A673 (cell line): Measurements from ENCODE around the gene CCDC116. TPM values are rescaled to one million over a fixed set of nuclear protein-coding genes. Genes with fewer than 3 reads are reported as not detected.

Source experiments
- BruUV-seq: library from RNA; stranded (reverse); fragments of 400-500 nt; replicated peaks from 2 replicates; lab custom pipeline; 2021; lab: Mats Ljungman, UMichigan
- CTCF ChIA-PET: fragments of 300-600 bp; sonication (Branson Sonifier 250); formaldehyde crosslinking; loops from one replicate; lab custom pipeline; 2022; ENCODE audit warnings: antibody characterized with exemption; lab: Charles Lee
- POLR2A ChIA-PET: fragments of 300-600 bp; sonication (Branson Sonifier 250); formaldehyde crosslinking; loops from one replicate; lab custom pipeline; 2022; ENCODE audit warnings: antibody characterized with exemption; ENCODE audit not compliant: low non-redundant PET; lab: Charles Lee
- DNase-seq: peaks from one replicate; pipeline ENCODE4 v3.0.0-alpha.2; 2015; ENCODE audit warnings: low spot score
- H3K27ac ChIP-seq: fragments of 200-600 bp; sonication (generic); 2 replicates; pipeline ENCODE4 v1.5.1; 2016; ENCODE audit warnings: mixed run types, low read depth, mild to moderate bottlenecking, mixed read lengths, antibody characterized with exemption, low read length; ENCODE audit not compliant: poor library complexity, severe bottlenecking
- H3K27me3 ChIP-seq: fragments of 200-600 bp; sonication (generic); replicated peaks from 2 replicates; pipeline ENCODE4 v1.6.1; 2017; ENCODE audit warnings: mixed run types, low read depth, mild to moderate bottlenecking, mixed read lengths, antibody characterized with exemption, low read length; ENCODE audit not compliant: insufficient read depth, poor library complexity
- H3K36me3 ChIP-seq: fragments of 200-600 bp; sonication (generic); 2 replicates; pipeline ENCODE4 v1.6.1; 2016; ENCODE audit warnings: mixed run types, mild to moderate bottlenecking, mixed read lengths, antibody characterized with exemption, low read length; ENCODE audit not compliant: insufficient read depth, poor library complexity, severe bottlenecking
- H3K4me1 ChIP-seq: fragments of 200-600 bp; sonication (generic); 2 replicates; pipeline ENCODE4 v1.6.1; 2017; ENCODE audit warnings: mixed run types, mild to moderate bottlenecking, mixed read lengths, antibody characterized with exemption, low read length; ENCODE audit not compliant: insufficient read depth, poor library complexity, severe bottlenecking
- H3K4me3 ChIP-seq: fragments of 200-600 bp; sonication (generic); 2 replicates; pipeline ENCODE4 v1.5.1; 2016; ENCODE audit warnings: low read depth, mixed run types, mild to moderate bottlenecking, mixed read lengths, low read length; ENCODE audit not compliant: poor library complexity, severe bottlenecking
- H3K9me3 ChIP-seq: fragments of 200-600 bp; sonication (generic); 2 replicates; pipeline ENCODE4 v1.6.1; 2016; ENCODE audit warnings: mixed run types, low read depth, mild to moderate bottlenecking, mixed read lengths, antibody characterized with exemption, low read length; ENCODE audit not compliant: poor library complexity, severe bottlenecking
- EZH2 ChIP-seq: fragments of 200-600 bp; sonication (generic); IDR thresholded peaks from 2 replicates; pipeline ENCODE4 v1.6.1; 2017; ENCODE audit warnings: borderline replicate concordance, low read depth, mild to moderate bottlenecking, mixed read lengths, antibody characterized with exemption, low read length; ENCODE audit not compliant: poor library complexity, severe bottlenecking
- intact Hi-C: fragments of 100-400 bp; cut with micrococcal nuclease; formaldehyde crosslinking; loops from one replicate; pipeline ENCODE4 v1.10.0; 2022; ENCODE audit not compliant: unreplicated experiment
- total RNA-seq: library from RNA; stranded (reverse); gene quantifications from 2 replicates; pipeline ENCODE4 v1.2.3, GENCODE V29; 2021
- TF ChIP-seq, protein P1 (sequence below): fragments of 300-800, 200-600 bp; sonication (generic); conservative IDR thresholded peaks from 2 replicates; pipeline ENCODE4 v1.5.1; 2017; ENCODE audit warnings: low read depth, mild to moderate bottlenecking, antibody characterized with exemption, low read length, moderate library complexity, mixed read lengths

Gene CCDC116
- total RNA-seq, 1 experiment from 2014 or later: 1.3 TPM

DNA sequence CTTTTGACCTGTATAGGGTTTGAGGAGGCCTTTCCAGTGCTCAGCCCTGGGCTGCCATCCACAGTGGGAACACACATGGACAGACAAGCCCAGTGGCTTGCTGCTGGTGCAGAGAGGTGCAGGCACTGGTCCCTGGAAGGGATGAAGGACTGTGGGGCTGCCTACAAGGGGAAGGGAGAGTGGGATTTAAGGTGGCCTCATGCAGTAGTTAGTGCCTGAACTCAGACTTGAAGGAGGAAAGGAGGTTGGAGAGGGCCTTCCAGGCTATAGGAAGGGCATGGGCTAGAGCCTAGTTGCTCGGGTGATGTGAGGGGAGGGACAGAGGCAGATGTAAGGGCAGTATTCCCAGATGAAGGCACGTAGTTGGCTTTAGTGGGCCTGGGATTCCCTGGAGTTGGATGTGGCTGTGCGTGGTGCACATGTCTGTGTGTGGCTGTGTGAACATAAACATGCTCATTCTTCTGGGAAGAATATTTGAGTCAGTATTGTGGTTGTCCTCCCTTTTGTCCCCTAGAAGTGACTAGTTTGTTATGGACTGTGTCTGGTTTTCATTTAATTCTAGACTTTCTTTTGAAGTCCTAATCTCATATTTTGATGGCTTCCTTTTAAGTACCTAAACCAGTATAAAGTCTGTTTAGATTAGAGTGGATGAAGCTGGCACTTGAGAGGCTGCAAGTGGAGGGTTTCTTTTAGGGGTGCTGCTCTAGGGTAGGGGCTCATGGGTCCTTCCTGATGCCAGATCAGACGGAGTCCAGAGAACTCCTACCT is 21.2 kb upstream of the CCDC116 start:
- H3K27ac ChIP-seq: no peak overlapping the region
- intact Hi-C loops: no loop called here
- no peaks in the 10 kb centered on the region for H3K27me3 ChIP-seq
- H3K36me3 ChIP-seq: peaks cover 41% of the 10 kb centered on the region
- ChIA-PET CTCF (interaction anchor here (0.6 kb wide), 1 partner anchor 167 kb away, joined by 3 read pairs; no protein-coding TSS in a partner anchor), POLR2A (no interaction called here)
- no peaks in the 10 kb centered on the region for H3K9me3 ChIP-seq
- DNase-seq: no peak
- no peaks in the 10 kb centered on the region for H3K4me1 ChIP-seq
- H3K4me3 ChIP-seq: no peak overlapping the region
- no peak for TF ChIP-seq EZH2
- TF ChIP-seq, protein P1, sequence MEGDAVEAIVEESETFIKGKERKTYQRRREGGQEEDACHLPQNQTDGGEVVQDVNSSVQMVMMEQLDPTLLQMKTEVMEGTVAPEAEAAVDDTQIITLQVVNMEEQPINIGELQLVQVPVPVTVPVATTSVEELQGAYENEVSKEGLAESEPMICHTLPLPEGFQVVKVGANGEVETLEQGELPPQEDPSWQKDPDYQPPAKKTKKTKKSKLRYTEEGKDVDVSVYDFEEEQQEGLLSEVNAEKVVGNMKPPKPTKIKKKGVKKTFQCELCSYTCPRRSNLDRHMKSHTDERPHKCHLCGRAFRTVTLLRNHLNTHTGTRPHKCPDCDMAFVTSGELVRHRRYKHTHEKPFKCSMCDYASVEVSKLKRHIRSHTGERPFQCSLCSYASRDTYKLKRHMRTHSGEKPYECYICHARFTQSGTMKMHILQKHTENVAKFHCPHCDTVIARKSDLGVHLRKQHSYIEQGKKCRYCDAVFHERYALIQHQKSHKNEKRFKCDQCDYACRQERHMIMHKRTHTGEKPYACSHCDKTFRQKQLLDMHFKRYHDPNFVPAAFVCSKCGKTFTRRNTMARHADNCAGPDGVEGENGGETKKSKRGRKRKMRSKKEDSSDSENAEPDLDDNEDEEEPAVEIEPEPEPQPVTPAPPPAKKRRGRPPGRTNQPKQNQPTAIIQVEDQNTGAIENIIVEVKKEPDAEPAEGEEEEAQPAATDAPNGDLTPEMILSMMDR: no peak
- no TSS peak for BruUV-seq

DNA sequence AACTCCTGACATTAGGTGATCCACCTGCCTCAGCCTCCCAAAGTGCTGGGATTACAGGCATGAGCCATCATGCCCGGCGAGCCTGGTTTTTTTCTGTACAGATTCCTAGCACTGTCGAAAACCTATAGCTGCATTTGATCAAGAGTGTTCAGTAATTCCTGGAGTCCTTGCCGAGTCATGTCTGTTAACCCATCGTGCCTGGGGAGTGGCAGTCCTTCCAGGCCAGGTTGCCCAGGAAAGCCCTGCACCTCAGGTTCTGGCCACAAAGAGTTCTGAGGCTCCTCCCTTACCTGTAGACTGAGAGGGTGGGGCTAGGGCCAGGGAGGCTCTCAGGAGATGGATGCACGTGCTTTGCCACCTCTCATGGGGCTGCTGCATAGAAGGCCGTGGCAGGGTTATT is 19.7 kb upstream of the CCDC116 start:
- intact Hi-C loops: no loop called here
- Histone ChIP-seq H3K27me3 (no peaks in the 10 kb centered on the region), H3K9me3 (no peaks in the 10 kb centered on the region), H3K4me3 (no peak overlapping the region), H3K36me3 (peaks cover 41% of the 10 kb centered on the region), H3K27ac (no peak overlapping the region), H3K4me1 (no peaks in the 10 kb centered on the region)
- ChIA-PET POLR2A (no interaction called here), CTCF (no interaction called here)
- no peak for TF ChIP-seq EZH2
- TF ChIP-seq, protein P1: no peak
- DNase-seq: no peak
- no TSS peak for BruUV-seq

DNA sequence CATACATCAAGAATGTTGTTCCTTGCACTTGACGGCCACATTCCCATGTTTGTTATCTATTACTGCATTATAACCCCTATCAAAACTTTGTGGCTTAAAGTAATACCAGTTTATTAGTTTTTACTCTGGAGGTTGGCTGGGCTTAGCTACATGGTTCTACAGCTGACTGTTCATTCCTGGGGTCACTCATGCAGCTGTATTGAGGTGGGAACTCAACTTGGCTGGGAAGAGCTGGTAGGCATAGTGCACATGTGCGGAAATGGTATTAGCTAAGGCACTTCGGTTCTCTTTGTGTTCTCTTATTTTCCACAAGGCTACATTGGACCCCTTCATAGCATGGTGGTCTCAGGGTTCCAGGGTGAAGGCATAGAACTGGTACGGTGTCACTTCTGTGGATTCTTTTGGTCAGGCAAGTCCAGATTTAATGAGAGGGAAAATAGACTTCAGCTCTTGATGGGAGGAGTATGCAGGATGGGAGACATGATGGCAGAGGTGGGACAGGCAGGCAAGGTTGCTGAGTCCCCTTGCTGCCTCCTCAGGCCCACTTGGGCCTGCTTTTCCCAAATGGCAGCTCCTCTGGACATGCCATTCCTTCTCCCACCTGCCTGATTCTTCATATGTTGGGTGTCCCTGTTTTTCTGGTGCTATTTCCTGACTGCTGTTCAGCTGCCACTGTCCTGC is 18.9 kb upstream of the CCDC116 start:
- Histone ChIP-seq H3K4me1 (no peaks in the 10 kb centered on the region), H3K4me3 (no peak overlapping the region), H3K36me3 (peaks cover 41% of the 10 kb centered on the region), H3K9me3 (no peaks in the 10 kb centered on the region), H3K27ac (peak overlapping the region; percentile 25), H3K27me3 (no peaks in the 10 kb centered on the region)
- intact Hi-C loops: no loop called here
- no TSS peak for BruUV-seq
- TF ChIP-seq EZH2: no peak
- TF ChIP-seq, protein P1: no peak
- POLR2A ChIA-PET: no interaction called here
- no peak for DNase-seq
- CTCF ChIA-PET: no interaction called here
